Hematopoietic multipotent progenitor cell treated with erythropoietin and hydrocortisone succinate and interleukin-3 and kit ligand, for 4 days (in vitro differentiated cells): ENCODE measurements around the gene ASB10.

ENCODE experiments used
- DNase-seq: peaks from one replicate; pipeline ENCODE4 v3.0.0-alpha.2; 2015

Gene ASB10

GRCh38 chr7:151134743-151135524 lies 52.1 kb downstream of the ASB10 start:
- DNase-seq = no peak

GRCh38 chr7:151133986-151134742 lies 52.9 kb downstream of the ASB10 start:
- no peak for DNase-seq

- DNase-seq = no peak
Observed at GRCh38 chr7:151133266-151133985, 53.6 kb downstream of the ASB10 start.

- DNase-seq = no peak
Observed at GRCh38 chr7:151132461-151133205, 54.4 kb downstream of the ASB10 start.

- no peak for DNase-seq
Observed at GRCh38 chr7:151131592-151132293, 55.3 kb downstream of the ASB10 start.

GRCh38 chr7:151131224-151131591 lies 55.8 kb downstream of the ASB10 start:
- DNase-seq = no peak

- DNase-seq = no peak
Observed at GRCh38 chr7:151130741-151131157, 56.3 kb downstream of the ASB10 start.

GRCh38 chr7:151129960-151130591 lies 57.0 kb downstream of the ASB10 start:
- no peak for DNase-seq

GRCh38 chr7:151129117-151129959 lies 57.7 kb downstream of the ASB10 start:
- no peak for DNase-seq

- no peak for DNase-seq
Observed at GRCh38 chr7:151128716-151129115, 58.3 kb downstream of the ASB10 start.

GRCh38 chr7:151128144-151128543 lies 58.9 kb downstream of the ASB10 start:
- no peak for DNase-seq

GRCh38 chr7:151126491-151127137 lies 60.4 kb downstream of the ASB10 start:
- DNase-seq = no peak

- no peak for DNase-seq
Observed at GRCh38 chr7:151125846-151126481, 61.1 kb downstream of the ASB10 start.
